ENCODE measurements around the gene OR1A1.
"Not testable (repeated sequence)": the region's sequence is repeated elsewhere in the genome, so short reads cannot be mapped to it uniquely, and the experiment has no call there.

Gene OR1A1, protein sequence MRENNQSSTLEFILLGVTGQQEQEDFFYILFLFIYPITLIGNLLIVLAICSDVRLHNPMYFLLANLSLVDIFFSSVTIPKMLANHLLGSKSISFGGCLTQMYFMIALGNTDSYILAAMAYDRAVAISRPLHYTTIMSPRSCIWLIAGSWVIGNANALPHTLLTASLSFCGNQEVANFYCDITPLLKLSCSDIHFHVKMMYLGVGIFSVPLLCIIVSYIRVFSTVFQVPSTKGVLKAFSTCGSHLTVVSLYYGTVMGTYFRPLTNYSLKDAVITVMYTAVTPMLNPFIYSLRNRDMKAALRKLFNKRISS

DNA sequence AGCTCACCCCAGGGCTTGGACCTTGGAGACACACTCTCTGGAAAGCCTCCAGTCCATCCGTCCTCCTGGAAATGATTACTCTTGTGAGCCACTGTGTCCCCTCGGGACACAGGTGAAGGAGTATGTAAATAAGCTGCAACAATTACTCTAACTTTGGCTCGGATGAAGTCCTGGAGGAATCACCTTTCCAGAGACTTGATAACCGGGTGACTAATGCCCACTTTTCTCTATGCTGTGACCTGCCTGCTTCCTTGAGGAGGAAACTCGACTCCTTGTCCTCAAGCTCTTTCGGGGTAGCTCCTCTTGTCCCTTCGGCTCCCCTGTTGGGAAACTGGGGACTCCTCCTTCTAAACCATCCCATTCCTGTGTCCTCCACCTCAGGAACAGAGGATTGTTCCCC, at the start of gene OR1A1:
TSS of gene OR1A1 (plus strand) at position 301 of the 400 bp plus-strand sequence. CDS start 7,954 bp downstream, outside the sequence.
- DNase-seq (ENCODE audit: low spot score): no peak

DNA sequence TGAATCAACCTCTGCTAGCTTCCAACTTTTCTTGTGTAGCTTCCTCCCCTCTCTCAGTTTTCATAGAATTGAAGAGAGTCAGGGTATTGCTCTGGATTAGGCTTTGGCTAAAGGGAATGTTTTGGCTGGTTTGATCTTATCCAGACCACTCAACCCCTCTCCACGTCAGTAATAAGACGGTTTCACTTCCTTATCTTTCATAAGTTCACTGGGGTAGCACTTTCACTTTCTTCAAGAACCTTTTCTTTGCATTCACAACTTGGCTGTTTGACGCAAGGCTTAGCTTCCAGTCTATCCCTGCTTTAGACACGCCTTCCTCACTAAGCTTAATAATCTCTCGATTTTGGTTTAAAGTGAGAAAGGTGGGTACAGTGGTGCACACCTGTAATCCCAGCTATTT, 39.9 kb upstream of the OR1A1 start:
- DNase-seq (ENCODE audit: low spot score): no peak

DNA sequence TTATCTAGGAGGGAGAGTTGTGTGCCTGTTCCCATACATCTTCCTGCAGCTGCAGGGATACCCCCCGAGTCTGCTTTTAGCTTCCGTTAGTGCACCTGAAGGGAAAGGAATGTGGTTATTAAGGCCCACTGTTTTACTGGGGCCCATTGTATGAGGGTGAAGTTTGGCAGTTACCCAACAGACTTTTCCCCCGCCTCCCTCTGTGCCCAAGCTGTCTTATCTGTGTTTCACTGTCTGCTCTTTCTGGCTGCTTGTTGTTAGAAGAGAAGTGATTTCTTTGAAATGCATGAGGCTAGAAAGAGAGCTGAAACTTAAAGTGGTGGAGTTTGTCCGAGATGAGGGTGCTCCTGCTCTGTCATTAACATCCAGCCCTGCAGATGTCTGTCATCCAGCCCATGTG, 17.5 kb upstream of the OR1A1 start:
- no peak for DNase-seq (ENCODE audit: low spot score)

DNA sequence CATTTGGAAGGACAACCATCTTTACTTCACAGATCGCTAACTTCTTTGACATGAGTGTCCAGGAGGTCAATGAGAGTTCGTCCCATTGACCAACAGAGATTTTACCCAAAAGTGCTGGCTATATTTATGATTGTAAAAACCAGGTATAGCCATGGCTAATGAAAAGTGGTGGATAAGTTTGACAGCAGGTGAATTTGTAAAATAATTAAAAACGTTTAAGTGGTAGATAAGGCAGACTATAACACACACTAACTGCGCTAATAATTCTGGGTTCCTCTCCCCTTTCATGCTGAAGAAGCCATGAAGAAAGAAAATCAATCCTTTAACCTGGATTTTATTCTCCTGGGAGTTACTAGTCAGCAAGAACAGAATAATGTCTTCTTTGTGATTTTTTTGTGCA, 10.2 kb upstream of the OR1A1 start, which contains the start of gene OR1A2:
TSS of gene OR1A2 (plus strand) at position 301 of the 400 bp plus-strand sequence. CDS start at position 301, 0 bp downstream.
- DNase-seq (ENCODE audit: low spot score): no peak

DNA sequence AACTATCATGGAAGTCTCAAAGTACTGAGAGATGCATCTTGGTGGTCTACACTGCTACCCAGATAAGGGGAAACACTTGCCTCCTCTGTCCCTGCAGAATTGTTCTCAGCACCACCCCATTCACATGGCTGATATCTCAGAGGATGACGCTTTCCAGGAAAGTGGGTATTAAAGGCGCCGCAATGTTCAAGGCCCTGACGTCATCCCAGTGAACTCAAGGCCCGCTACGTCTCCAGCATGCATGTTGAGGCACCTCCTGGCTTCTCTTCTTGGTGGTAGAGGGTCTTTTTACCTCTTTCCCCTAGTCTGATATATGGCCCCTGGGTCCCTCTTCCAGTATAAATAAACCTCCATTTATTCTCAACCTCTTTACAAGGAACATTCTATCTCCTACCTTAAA, 1.0 kb downstream of the OR1A1 start:
- DNase-seq (ENCODE audit: low spot score): no peak

DNA sequence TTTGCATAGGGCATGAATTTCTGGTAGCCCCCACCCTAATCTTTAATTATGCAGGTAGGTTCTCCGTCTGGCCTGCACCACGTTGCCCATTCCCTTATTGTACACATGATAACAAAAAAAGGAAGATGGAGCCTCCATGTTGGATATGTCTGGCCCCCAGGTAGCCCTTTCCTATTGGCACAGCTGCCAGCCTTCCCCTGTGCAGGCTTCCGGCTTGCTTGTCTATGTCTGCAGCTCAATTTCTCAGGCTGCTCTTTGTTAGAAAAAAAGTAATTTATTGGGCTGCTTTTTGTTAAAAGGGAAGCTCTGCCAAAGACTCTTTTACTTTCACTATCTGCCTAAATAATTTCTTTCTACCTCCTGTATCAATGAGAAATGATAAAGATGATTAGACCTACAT, 5.5 kb downstream of the OR1A1 start:
- DNase-seq (ENCODE audit: low spot score): no peak

DNA sequence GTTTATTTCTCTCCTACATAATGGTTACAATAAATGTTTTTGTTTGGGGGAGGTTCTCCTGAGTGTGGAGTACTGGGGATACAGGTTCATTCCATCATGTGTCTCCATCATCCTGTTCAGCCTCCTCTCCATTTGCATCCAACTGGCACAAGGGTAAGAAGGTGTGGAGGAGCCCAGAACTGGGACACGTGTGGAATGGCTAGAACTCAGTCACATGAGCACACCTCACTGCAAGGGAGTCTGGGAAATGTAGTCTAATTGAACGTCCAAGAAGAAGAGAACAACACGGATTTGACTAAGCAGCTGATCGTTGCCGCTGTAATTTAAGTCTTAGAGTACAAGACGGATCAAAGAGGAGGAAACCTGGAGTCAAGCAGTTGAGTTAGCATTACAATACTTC, 6.1 kb downstream of the OR1A1 start:
- DNase-seq (ENCODE audit: low spot score): no peak

DNA sequence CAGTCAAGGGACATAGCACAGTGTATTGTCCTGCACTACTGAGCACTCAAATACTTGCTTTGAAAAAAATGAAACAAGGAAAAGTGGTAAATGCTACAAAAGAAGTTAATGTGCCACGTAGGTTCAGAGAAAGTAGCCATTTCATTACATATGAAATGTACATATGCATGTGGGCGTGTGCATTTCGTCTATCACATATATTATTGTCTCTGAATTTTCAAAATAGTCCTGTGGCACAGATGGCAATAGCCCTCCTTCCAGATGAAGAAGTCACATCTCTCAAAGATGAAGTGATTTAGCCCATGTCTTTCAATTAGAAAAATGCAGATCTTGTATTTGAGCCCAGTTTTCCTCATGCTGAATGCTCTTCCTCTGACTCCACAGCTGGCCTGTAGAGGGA, 12.5 kb downstream of the OR1A1 start:
- not testable (repeated sequence) for DNase-seq (ENCODE audit: low spot score)

DNA sequence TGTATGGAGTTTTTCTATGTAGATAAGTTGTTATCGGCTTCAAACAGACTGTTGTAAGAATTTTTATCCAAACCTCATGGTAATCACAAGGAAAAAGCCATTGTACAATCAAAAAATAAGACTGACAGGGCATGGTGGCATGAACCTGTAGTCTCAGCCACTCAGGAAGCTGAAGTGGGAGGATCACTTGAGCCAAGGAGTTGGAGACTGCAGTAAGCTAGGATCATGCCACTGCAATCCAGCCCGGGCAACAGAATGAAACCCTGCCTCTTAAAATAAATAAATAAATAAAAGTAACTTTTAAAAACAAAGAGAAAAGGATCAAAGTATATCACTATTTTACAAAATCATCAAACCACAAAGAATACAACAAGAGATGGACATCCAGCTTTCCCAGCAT, 14.4 kb downstream of the OR1A1 start:
- DNase-seq (ENCODE audit: low spot score): no peak

DNA sequence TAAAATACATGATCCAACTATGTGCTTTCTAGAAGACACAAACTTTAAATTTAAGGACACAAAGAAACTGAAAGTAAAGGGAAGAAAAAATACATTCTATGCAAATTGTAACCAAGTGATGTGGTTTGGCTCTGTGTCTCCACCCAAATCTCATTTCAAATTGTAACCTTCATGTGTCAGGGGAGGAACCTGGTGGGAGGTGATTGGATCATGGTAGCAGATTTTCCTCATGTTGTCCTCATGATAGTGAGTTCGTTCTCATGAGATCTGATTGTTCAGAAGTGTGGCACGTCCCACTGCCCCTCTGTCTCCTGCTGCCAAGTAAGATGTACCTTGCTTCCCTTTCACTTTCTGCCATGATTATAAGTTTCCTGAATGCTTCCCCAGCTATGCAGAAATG, 15.0 kb downstream of the OR1A1 start:
- no peak for DNase-seq (ENCODE audit: low spot score)

DNA sequence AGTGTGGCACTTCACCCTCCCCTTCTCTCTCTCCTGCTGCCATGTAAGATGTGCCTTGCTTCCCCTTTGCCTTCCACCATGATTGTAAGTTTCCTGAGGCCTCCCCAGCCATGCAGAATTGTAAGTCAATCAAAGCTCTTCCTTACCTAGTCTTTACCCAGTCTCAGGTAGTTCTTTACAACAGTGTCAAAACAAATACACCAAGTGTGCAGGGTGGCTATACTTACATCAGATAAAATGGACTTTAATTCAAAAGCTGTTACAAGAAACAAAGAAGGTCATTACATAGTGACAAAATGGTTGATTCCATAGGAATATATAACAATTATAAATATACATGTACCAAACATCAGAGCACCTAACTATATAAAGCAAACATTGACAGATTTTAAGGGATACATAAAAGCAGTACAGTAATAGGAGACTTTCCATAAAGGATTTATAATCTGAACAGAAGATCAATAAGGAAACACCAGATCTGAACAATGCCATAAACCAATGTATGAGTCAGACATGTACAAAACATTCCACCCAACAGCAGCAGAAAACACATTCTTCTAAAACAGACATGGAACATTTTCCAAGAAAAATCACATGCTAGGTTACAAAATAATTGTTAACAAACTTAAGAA, 17.4 kb downstream of the OR1A1 start:
- not testable (repeated sequence) for DNase-seq (ENCODE audit: low spot score)

DNA sequence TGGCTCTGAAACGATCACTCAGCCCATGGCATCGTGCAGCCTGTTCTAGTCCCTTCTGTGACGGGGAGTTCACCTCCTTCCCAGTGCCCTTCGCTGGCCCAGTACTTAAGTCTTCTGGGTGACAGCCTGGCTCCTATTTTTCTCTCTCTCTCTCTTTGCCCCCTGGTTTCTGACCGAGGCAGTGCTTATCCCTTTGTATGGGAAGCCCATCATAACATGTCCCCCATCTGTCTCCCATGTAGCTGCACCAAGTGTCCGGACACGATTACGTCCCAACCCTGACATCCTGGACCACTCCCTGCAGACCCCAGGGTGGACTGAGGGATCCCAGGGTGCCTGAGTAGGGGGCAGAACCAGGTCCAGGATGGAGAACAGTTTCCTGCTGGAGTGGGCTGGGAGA, 24.8 kb downstream of the OR1A1 start:
- not testable (repeated sequence) for DNase-seq (ENCODE audit: low spot score)

DNA sequence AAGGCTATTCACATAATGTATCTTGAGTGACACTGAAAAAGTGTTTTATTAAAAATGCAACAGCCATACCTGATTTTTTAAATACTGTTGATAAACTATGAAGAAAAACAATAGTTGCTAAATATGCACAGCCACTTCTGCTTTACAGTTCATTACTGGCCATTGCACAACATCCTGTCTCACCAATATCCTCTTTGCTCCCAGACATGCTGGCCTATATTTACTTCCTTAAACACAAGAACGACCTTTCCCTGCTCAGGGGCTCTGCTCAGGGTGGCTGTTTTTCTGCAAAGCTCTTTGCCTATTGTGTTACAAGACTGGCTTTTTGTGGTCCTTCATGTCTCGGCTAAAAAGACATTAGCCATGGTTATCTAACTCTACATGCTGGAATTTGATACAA, 31.2 kb downstream of the OR1A1 start:
- DNase-seq (ENCODE audit: low spot score): not testable (repeated sequence)

DNA sequence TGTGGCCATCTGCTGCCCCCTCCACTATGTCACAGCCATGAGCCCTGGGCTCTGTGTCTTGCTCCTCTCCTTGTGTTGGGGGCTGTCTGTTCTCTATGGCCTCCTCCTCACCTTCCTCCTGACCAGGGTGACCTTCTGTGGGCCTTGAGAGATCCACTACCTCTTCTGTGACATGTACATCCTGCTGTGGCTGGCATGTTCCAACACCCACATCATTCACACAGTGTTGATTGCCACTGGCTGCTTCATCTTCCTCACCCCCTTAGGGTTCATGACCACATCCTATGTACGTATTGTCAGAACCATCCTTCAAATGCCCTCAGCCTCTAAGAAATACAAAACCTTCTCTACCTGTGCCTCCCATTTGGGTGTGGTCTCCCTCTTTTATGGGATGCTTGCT, 33.6 kb downstream of the OR1A1 start:
- DNase-seq (ENCODE audit: low spot score): not testable (repeated sequence)

DNA sequence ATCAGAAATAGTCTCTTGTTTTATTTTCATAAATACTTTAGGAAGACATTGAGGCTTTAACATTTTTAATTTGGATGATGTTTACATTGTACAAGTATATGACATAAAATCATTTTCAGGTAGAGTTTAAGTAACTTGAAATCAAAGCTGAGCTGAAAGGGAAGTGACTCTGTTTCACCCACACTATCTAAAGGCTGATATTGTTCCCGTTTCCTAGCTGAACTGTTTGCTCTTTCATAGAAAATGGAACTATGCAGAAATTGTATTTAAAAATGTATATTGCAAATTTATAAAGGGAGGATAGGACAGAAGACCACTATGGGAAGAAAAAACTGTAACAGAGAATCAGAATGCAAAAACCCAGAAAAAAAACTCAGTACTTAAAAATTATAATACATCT, 37.4 kb downstream of the OR1A1 start:
- not testable (repeated sequence) for DNase-seq (ENCODE audit: low spot score)

DNA sequence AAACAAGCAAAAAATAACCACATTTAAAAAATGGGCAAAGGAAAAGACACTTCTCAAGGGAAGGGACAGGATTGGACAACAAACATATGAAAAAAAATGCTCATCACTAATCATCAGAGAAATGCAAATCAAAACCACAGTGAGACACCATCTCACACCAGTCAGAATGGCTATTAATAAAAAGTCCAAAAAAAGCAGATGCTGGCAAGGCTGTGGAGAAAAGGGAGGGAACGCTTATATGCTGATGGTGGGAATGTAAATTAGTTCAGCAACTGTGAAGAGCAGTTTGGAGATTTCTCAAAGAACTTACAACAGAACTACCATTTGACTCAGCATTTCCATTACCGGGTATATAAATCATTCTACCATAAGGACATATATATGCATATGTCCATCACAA, 41.5 kb downstream of the OR1A1 start:
- not testable (repeated sequence) for DNase-seq (ENCODE audit: low spot score)

DNA sequence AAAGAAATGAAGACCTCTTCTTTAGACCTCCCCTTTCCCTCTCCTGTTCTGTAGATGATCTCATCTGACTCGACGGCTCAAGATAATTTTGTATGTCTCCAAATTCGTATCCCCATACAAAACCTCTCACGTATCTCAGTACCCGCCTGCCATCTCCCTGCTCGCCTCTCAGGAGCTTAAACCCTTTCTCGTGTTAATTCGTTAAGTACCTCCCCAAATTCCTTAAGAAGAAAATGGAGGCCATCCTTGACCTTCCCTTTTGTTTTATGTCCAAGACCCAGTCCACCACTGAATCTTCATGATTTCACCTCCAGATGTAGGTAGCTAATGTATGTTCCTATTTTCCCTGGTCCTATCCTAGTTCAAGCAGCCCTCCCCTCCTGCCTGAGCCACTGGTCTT, 49.1 kb downstream of the OR1A1 start:
- DNase-seq (ENCODE audit: low spot score): no peak

DNA sequence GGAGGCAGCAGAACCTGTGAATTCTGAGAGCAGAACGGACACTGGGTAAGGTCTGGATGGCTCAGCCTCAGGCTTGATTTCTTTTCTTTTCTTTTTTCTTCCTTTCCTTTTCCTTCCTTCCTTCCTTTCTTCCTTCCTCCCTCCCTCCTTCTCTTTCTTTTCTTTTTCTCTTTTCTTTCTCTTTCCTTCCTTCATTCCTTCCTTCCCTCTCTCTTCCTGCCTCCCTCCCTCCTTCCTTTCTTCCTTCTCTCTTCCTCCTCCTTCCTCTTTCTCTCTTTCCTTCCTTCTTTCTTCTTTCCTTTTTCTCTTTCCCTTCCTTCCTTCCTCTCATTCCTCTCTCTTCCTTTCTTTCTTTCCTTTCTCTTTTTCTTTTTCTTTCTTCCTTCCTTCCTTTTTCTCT, 52.7 kb downstream of the OR1A1 start:
- no peak for DNase-seq (ENCODE audit: low spot score)

DNA sequence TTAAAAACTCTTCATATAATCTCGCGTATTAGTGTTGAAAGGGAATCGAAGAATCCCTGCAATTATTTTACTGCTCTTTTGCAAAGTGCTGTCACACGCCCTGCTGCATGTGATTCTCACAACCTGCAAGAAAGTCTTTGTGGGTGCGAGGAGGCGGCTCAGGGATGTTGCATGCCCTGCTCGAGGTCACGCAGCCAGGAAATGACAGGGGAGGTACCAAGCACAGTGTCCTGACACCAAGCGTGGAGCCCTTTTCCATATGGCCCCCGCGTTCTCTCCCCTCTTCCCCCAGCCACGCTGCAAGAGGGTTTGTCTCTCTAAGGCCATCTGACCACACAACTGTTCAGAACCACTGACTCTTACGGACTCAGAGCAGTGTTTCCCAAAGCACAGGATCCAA, 53.1 kb downstream of the OR1A1 start:
- no peak for DNase-seq (ENCODE audit: low spot score)

Data from left forelimb (tissue), 1 donor.